PFSK-1 (cell line): ENCODE results near the gene ZDHHC11B.

Source experiments
- FOXP2 ChIP-seq: optimal IDR thresholded peaks from 2 replicates; pipeline ENCODE3; 2011; ENCODE audit warnings: borderline replicate concordance, control low read depth, inconsistent platforms; ENCODE audit not compliant: insufficient read depth; ENCODE audit errors: extremely low read length, extremely low read depth
- POLR2AphosphoS5 ChIP-seq: IDR thresholded peaks from 2 replicates; pipeline ENCODE4 v1.6.1; 2012; ENCODE audit warnings: low read depth, mild to moderate bottlenecking, control low read depth, low read length, moderate library complexity
- REST ChIP-seq, 2 experiments: IDR thresholded peaks; 2 replicates each; pipeline versions ENCODE4 v1.6.1 to v1.8.0; 2011 to 2012; ENCODE audit warnings: low read depth in 2 of 2, low read length in 2 of 2, control low read depth in 1 of 2, inconsistent platforms in 1 of 2, mild to moderate bottlenecking in 1 of 2, moderate library complexity in 1 of 2; ENCODE audit not compliant: insufficient read depth in 1 of 2
- SIN3A ChIP-seq: IDR thresholded peaks from 2 replicates; pipeline ENCODE4 v1.6.1; 2012; ENCODE audit warnings: mild to moderate bottlenecking, low read length, moderate library complexity, borderline replicate concordance; ENCODE audit not compliant: insufficient read depth
- TAF1 ChIP-seq: IDR thresholded peaks from 2 replicates; pipeline ENCODE4 v1.6.1; 2012; ENCODE audit warnings: low read length, control low read depth, borderline replicate concordance; ENCODE audit not compliant: insufficient read depth

Gene ZDHHC11B

DNA sequence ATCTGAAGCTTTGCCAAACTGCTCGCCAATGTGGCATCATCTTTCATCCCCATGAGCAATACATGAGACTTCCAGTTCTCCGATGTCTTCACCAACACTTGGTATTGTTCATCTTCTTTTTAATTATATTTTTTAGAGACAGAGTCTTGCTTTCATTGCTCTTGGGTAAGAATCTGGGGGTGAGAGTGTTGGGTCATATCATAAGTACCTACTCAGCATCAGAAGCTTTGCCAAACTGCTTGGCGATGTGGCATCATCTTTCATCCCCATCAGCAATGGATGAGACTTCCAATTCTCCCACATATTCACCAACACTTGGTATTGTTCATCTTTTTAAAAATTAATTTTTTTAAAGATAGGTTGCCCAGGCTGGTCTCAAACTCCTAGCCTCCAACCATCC lies 30.9 kb upstream of the ZDHHC11B start:
- TF ChIP-seq REST (IDR thresholded peaks at IDR 0.05; ENCODE audit: insufficient read depth in 1 of 2, low read depth in 2 of 2, low read length in 2 of 2): no peak
- no peak for TF ChIP-seq TAF1
- TF ChIP-seq SIN3A: no peak
- no peak for TF ChIP-seq FOXP2
- TF ChIP-seq POLR2AphosphoS5: no peak

GRCh38 chr5:801472-801871 lies 16.9 kb upstream of the ZDHHC11B start:
- TF ChIP-seq REST (IDR thresholded peaks at IDR 0.05; ENCODE audit: insufficient read depth in 1 of 2, low read depth in 2 of 2, low read length in 2 of 2) (no peak), POLR2AphosphoS5 (no peak), SIN3A (no peak), TAF1 (no peak), FOXP2 (no peak)

DNA sequence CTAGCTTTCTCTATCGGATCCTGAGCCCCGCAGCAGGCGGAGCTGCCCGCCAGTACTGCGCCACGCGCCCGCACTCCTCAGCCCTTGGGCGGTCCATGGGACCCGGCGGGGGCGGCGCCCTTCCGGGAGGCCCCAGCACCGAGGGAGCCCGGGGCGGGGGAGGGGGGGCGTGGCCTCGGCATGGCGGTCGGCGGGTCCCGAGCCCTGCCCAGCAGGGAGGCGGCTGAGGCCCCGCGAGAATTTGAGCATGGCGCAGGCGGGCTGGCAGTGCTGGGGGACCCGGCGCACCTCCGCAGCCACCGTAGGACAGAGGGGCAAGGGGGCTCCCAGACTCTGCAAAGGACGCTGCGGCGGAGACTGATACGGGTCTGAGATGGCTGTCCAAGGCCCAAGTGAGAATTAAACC lies 6.8 kb downstream of the ZDHHC11B start:
- TF ChIP-seq REST (IDR thresholded peaks at IDR 0.05; ENCODE audit: insufficient read depth in 1 of 2, low read depth in 2 of 2, low read length in 2 of 2) (no peak), SIN3A (no peak), POLR2AphosphoS5 (no peak), TAF1 (no peak), FOXP2 (no peak)

- TF ChIP-seq POLR2AphosphoS5: no peak
- no peak for TF ChIP-seq REST (IDR thresholded peaks at IDR 0.05; ENCODE audit: insufficient read depth in 1 of 2, low read depth in 2 of 2, low read length in 2 of 2)
- TF ChIP-seq SIN3A: no peak
- no peak for TF ChIP-seq TAF1
- no peak for TF ChIP-seq FOXP2
Measured at GRCh38 chr5:776862-777711, 7.4 kb downstream of the ZDHHC11B start.
